GM21717 (cell line): ENCODE results near the gene TNIK.
"Not testable (repeated sequence)": the region's sequence is repeated elsewhere in the genome, so short reads cannot be mapped to it uniquely, and the experiment has no call there.

Experiments
- ATAC-seq: cut with Tn5 transposase; IDR thresholded peaks from one replicate; pipeline ENCODE4 v1.9.1; 2021; ENCODE audit warnings: mild to moderate bottlenecking, moderate library complexity; ENCODE audit not compliant: unreplicated experiment

The TNIK gene

GRCh38 chr3:171287761-171288160 is 172.4 kb downstream of the TNIK start:
- not testable (repeated sequence) for ATAC-seq

GRCh38 chr3:171286580-171287249 is 173.5 kb downstream of the TNIK start:
- ATAC-seq: peak; percentile 55

- ATAC-seq: peak; percentile 45
Measured at GRCh38 chr3:171285287-171285686, 174.9 kb downstream of the TNIK start.

GRCh38 chr3:171284308-171285075 is 175.7 kb downstream of the TNIK start:
- peak; percentile 41 for ATAC-seq

GRCh38 chr3:171283848-171284222 is 176.4 kb downstream of the TNIK start:
- ATAC-seq: no peak

- no peak for ATAC-seq
Measured at GRCh38 chr3:171283183-171283847, 176.9 kb downstream of the TNIK start.

- ATAC-seq: no peak
Measured at GRCh38 chr3:171282041-171282440, 178.2 kb downstream of the TNIK start.

GRCh38 chr3:171281256-171281992 is 178.8 kb downstream of the TNIK start:
- no peak for ATAC-seq

- no peak for ATAC-seq
Measured at GRCh38 chr3:171279972-171280371, 180.2 kb downstream of the TNIK start.

- no peak for ATAC-seq
Measured at GRCh38 chr3:171278299-171278590, 182.0 kb downstream of the TNIK start.

GRCh38 chr3:171277456-171278298 is 182.5 kb downstream of the TNIK start:
- ATAC-seq: no peak

- no peak for ATAC-seq
Measured at GRCh38 chr3:171276923-171277322, 183.3 kb downstream of the TNIK start.

GRCh38 chr3:171274222-171274621 is 186.0 kb downstream of the TNIK start:
- no peak for ATAC-seq

- no peak for ATAC-seq
Measured at GRCh38 chr3:171270541-171270940, 189.7 kb downstream of the TNIK start.

- peak; percentile 44 for ATAC-seq
Measured at GRCh38 chr3:171269542-171269941, 190.7 kb downstream of the TNIK start.

- ATAC-seq: no peak
Measured at GRCh38 chr3:171268677-171269076, 191.5 kb downstream of the TNIK start.

GRCh38 chr3:171267104-171267503 is 193.1 kb downstream of the TNIK start:
- ATAC-seq: no peak

- ATAC-seq: no peak
Measured at GRCh38 chr3:171266740-171267073, 193.5 kb downstream of the TNIK start.

- ATAC-seq: no peak
Measured at GRCh38 chr3:171266034-171266739, 194.0 kb downstream of the TNIK start.

- ATAC-seq: no peak
Measured at GRCh38 chr3:171264758-171265157, 195.4 kb downstream of the TNIK start.
